SK-N-SH treated with all-trans-retinoic acid at 6 μM for 48 hours (cell line): Measurements from ENCODE around the gene ANK3.

Experiments
- ATAC-seq: fragments of 200-7000 bp; cut with Tn5 transposase; 3 replicates; pipeline ENCODE4 v1.9.1; 2020; ENCODE audit warnings: mild to moderate bottlenecking, moderate library complexity
- ARNTL ChIP-seq: fragments of 450-650 bp; formaldehyde crosslinking; IDR thresholded peaks from 2 replicates; pipeline ENCODE4 v1.5.0; 2020; ENCODE audit warnings: low read depth, mild to moderate bottlenecking, moderate library complexity, borderline replicate concordance
- BACH2 ChIP-seq: fragments of 250-450 bp; sonication (Bioruptor Pico); IDR thresholded peaks from 2 replicates; pipeline ENCODE4 v1.9.0; 2021; ENCODE audit warnings: mild to moderate bottlenecking, borderline replicate concordance
- CREB5 ChIP-seq: fragments of 250-450 bp; sonication (Bioruptor Pico); IDR thresholded peaks from 2 replicates; pipeline ENCODE4 v1.5.1; 2020; ENCODE audit warnings: low read depth, mild to moderate bottlenecking, moderate library complexity
- CSDC2 ChIP-seq: fragments of 250-450 bp; sonication (Bioruptor Pico); IDR thresholded peaks from 2 replicates; pipeline ENCODE4 v1.5.0; 2020; ENCODE audit warnings: mild to moderate bottlenecking, moderate library complexity
- CSRNP3 ChIP-seq: fragments of 250-450 bp; sonication (Bioruptor Pico); IDR thresholded peaks from 2 replicates; pipeline ENCODE4 v1.5.1; 2021; ENCODE audit warnings: mild to moderate bottlenecking, moderate library complexity
- ESRRG ChIP-seq: fragments of 250-450 bp; sonication (Bioruptor Pico); IDR thresholded peaks from 2 replicates; pipeline ENCODE4 v1.6.1; 2021; ENCODE audit warnings: mild to moderate bottlenecking
- GLIS3 ChIP-seq: fragments of 250-450 bp; sonication (Bioruptor Pico); IDR thresholded peaks from 2 replicates; pipeline ENCODE4 v1.5.0; 2020; ENCODE audit warnings: mild to moderate bottlenecking, moderate library complexity
- ISL1 ChIP-seq: fragments of 250-450 bp; sonication (Bioruptor Pico); IDR thresholded peaks from 2 replicates; pipeline ENCODE4 v2.1.2; 2022; ENCODE audit warnings: mild to moderate bottlenecking, moderate library complexity
- OSR1 ChIP-seq: fragments of 250-450 bp; sonication (Bioruptor Pico); IDR thresholded peaks from 2 replicates; pipeline ENCODE4 v1.8.0; 2022; ENCODE audit warnings: moderate library complexity, mild to moderate bottlenecking, inconsistent platforms
- PATZ1 ChIP-seq: fragments of 250-450 bp; sonication (Bioruptor Pico); IDR thresholded peaks from 2 replicates; pipeline ENCODE4 v1.8.0; 2020; ENCODE audit warnings: mild to moderate bottlenecking, moderate library complexity, borderline replicate concordance
- POU6F1 ChIP-seq: fragments of 250-450 bp; sonication (Bioruptor Pico); IDR thresholded peaks from 2 replicates; pipeline ENCODE4 v1.8.0; 2021; ENCODE audit warnings: low read depth, mild to moderate bottlenecking, moderate library complexity, borderline replicate concordance
- PPARA ChIP-seq: fragments of 250-450 bp; sonication (Bioruptor Pico); IDR thresholded peaks from 2 replicates; pipeline ENCODE4 v1.5.0; 2020; ENCODE audit warnings: mild to moderate bottlenecking, borderline replicate concordance
- RARB ChIP-seq: fragments of 250-450 bp; sonication (Bioruptor Pico); IDR thresholded peaks from 2 replicates; pipeline ENCODE4 v1.8.0; 2021; ENCODE audit warnings: mild to moderate bottlenecking, moderate library complexity
- SNAI2 ChIP-seq: fragments of 250-450 bp; sonication (Bioruptor Pico); IDR thresholded peaks from 2 replicates; pipeline ENCODE4 v1.5.0; 2020; ENCODE audit warnings: mild to moderate bottlenecking, moderate library complexity
- TSHZ2 ChIP-seq: fragments of 250-450 bp; sonication (Bioruptor Pico); IDR thresholded peaks from 2 replicates; pipeline ENCODE4 v1.5.0; 2020; ENCODE audit warnings: mild to moderate bottlenecking, moderate library complexity
- ZC3H10 ChIP-seq: fragments of 250-450 bp; sonication (Bioruptor Pico); IDR thresholded peaks from 2 replicates; pipeline ENCODE4 v1.5.1; 2021; ENCODE audit warnings: mild to moderate bottlenecking, moderate library complexity
- ZFP30 ChIP-seq: fragments of 450-650 bp; formaldehyde crosslinking; IDR thresholded peaks from 2 replicates; pipeline ENCODE4 v1.5.0; 2022; ENCODE audit warnings: mild to moderate bottlenecking, moderate library complexity
- ZNF565 ChIP-seq: fragments of 450-650 bp; formaldehyde crosslinking; conservative IDR thresholded peaks from 2 replicates; pipeline ENCODE4 v1.5.0; 2020; ENCODE audit warnings: low read depth, mild to moderate bottlenecking, moderate library complexity

Gene ANK3

GRCh38 chr10:60350400-60350799, 39.3 kb downstream of the ANK3 start:
- no peak for TF ChIP-seq PPARA
- TF ChIP-seq ZC3H10 (CRISPR knock-in tag) = no peak
- TF ChIP-seq POU6F1 (CRISPR knock-in tag) = no peak
- TF ChIP-seq ZNF565 (CRISPR knock-in tag) = no peak
- TF ChIP-seq ZFP30 = no peak
- no peak for TF ChIP-seq RARB (CRISPR knock-in tag)
- TF ChIP-seq CSRNP3 = no peak
- TF ChIP-seq TSHZ2 = no peak
- no peak for TF ChIP-seq ISL1
- no peak for TF ChIP-seq GLIS3 (CRISPR knock-in tag)
- TF ChIP-seq ARNTL (CRISPR knock-in tag) = no peak
- no peak for TF ChIP-seq OSR1
- TF ChIP-seq SNAI2 (CRISPR knock-in tag) = no peak
- TF ChIP-seq CREB5 (CRISPR knock-in tag) = no peak
- TF ChIP-seq CSDC2 = no peak
- no peak for TF ChIP-seq BACH2 (CRISPR knock-in tag)
- ATAC-seq = peak; percentile 68

GRCh38 chr10:60349426-60349825, 40.2 kb downstream of the ANK3 start:
- TF ChIP-seq PATZ1 (CRISPR knock-in tag) (no peak), BACH2 (CRISPR knock-in tag) (no peak), TSHZ2 (no peak), ISL1 (no peak), ESRRG (CRISPR knock-in tag) (no peak), ARNTL (CRISPR knock-in tag) (no peak), SNAI2 (CRISPR knock-in tag) (no peak), POU6F1 (CRISPR knock-in tag) (no peak), ZNF565 (CRISPR knock-in tag) (no peak), GLIS3 (CRISPR knock-in tag) (no peak), CREB5 (CRISPR knock-in tag) (no peak), ZC3H10 (CRISPR knock-in tag) (no peak)
- peak; percentile 11; the same call in 1 of the 3 replicates for ATAC-seq
